Fibroblast of skin of left biceps (primary cell): Measurements from ENCODE around the gene UBE2Z.
"Not testable (repeated sequence)": the region's sequence is repeated elsewhere in the genome, so short reads cannot be mapped to it uniquely, and the experiment has no call there.

ENCODE experiments used
- DNase-seq, 2 experiments: peaks; one replicate each; pipeline ENCODE4 v3.0.0-alpha.2; 2013; ENCODE audit warnings: low read depth in 2 of 2

Gene UBE2Z

GRCh38 chr17:48904428-48904827 is 3.8 kb upstream of the UBE2Z start:
- no peak for DNase-seq

GRCh38 chr17:48905987-48906515 is 2.2 kb upstream of the UBE2Z start:
- no peak for DNase-seq

- DNase-seq = no peak
These were observed 527 bp upstream of the UBE2Z start for GRCh38 chr17:48907713-48908046.

- DNase-seq = peak; percentile 68 to 70
These were observed 717 bp downstream of the UBE2Z start for GRCh38 chr17:48908853-48909394.

GRCh38 chr17:48909783-48910182 is 1.6 kb downstream of the UBE2Z start:
- DNase-seq = no peak

GRCh38 chr17:48910370-48910769 is 2.2 kb downstream of the UBE2Z start:
- no peak for DNase-seq

- no peak for DNase-seq
These were observed 4.3 kb downstream of the UBE2Z start for GRCh38 chr17:48912476-48912875.

GRCh38 chr17:48915459-48916282 is 7.5 kb downstream of the UBE2Z start:
- DNase-seq = peak; percentile 39 to 47

- DNase-seq = no peak
These were observed 17.2 kb downstream of the UBE2Z start for GRCh38 chr17:48925251-48925990.

GRCh38 chr17:48925991-48926342 is 17.8 kb downstream of the UBE2Z start:
- DNase-seq = no peak

GRCh38 chr17:48927978-48928745 is 20.0 kb downstream of the UBE2Z start:
- DNase-seq = no peak

GRCh38 chr17:48928876-48929811 is 20.9 kb downstream of the UBE2Z start:
- no peak for DNase-seq

- DNase-seq = no peak
These were observed 21.6 kb downstream of the UBE2Z start for GRCh38 chr17:48929812-48930165.

GRCh38 chr17:48930435-48930873 is 22.2 kb downstream of the UBE2Z start:
- DNase-seq = no peak

- no peak for DNase-seq
These were observed 24.8 kb downstream of the UBE2Z start for GRCh38 chr17:48933035-48933434.

GRCh38 chr17:48944515-48945260 is 36.5 kb downstream of the UBE2Z start, which contains the start of gene SNF8:
Gene SNF8 (minus strand): TSS chr17:48944842. CDS start chr17:48944734, 108 bp downstream.
- DNase-seq = peak; percentile 70 to 76

- DNase-seq = not testable (repeated sequence)
These were observed 37.0 kb downstream of the UBE2Z start for GRCh38 chr17:48945261-48945651.

GRCh38 chr17:48951572-48951971 is 43.4 kb downstream of the UBE2Z start:
- no peak for DNase-seq

GRCh38 chr17:48952904-48953303 is 44.7 kb downstream of the UBE2Z start:
- DNase-seq = no peak

- no peak for DNase-seq
These were observed 46.1 kb downstream of the UBE2Z start for GRCh38 chr17:48954300-48954755.
